ENCODE measurements around the gene SAMD3.

GRCh38 chr6:130239755-130240154 lies 17.0 kb upstream of the SAMD3 start:
- TF ChIP-seq POLR2A (IDR thresholded peaks at IDR 0.05; ENCODE audit: low read length) (no peak), GATA1 (IDR thresholded peaks at IDR 0.05; ENCODE audit: low read depth, low read length) (no peak)
